ENCODE measurements around the gene PARS2. TPM values are rescaled to one million over a fixed set of nuclear protein-coding genes. Genes with fewer than 3 reads are reported as not detected.

Gene PARS2
- total RNA-seq, 6 experiments from 2014 or later, result 3.2 to 5.4 (median 4.0) TPM

- TF ChIP-seq POLR2A (IDR thresholded peaks at IDR 0.05) (peak; percentile 60), CTCF (IDR thresholded peaks at IDR 0.05) (peak in 1 of 4 donors; percentile 11)
- H3K4me3 ChIP-seq, result peak within 1 kb of the TSS; percentile 91 to 99 (median 97)
- H3K9me3 ChIP-seq, result no peaks in the 10 kb centered on the region
- DNase-seq (peak; percentile 85 to 87 (median 85)), ATAC-seq (peak; percentile 99 to 100 (median 100))
- H3K27me3 ChIP-seq, result no peaks in the 10 kb centered on the region
- H3K36me3 ChIP-seq, result peaks cover 0 to 10% (median 5%) of the 10 kb centered on the region in 4 donors
- under 1% methylated on average over 10 of the region's 51 CpGs for WGBS (ENCODE audit: insufficient coverage, low coverage, low lambda C conversion rate, missing lambda C conversion rate)
- intact Hi-C loops (cut with DNase I), result no loop called here
- H3K4me1 ChIP-seq, result peaks cover 0 to 16% (median 6%) of the 10 kb centered on the region in 4 donors
- H3K27ac ChIP-seq, result peak within 1 kb of the TSS in 2 of 3 donors; percentile 48
Measured at GRCh38 chr1:54715493-54716298, 48.6 kb downstream of the PARS2 start, which contains the start of gene TTC4. TTC4 (plus strand) TSS chr1:54715861; CDS start chr1:54715909, 48 bp downstream.

- intact Hi-C loops (cut with DNase I), result no loop called here
- Histone ChIP-seq H3K27me3 (no peaks in the 10 kb centered on the region), H3K4me1 (peaks cover 0 to 16% (median 6%) of the 10 kb centered on the region in 4 donors), H3K4me3 (peak overlapping the region; percentile 91 to 99 (median 97)), H3K9me3 (no peaks in the 10 kb centered on the region), H3K36me3 (peaks cover 0 to 10% (median 5%) of the 10 kb centered on the region in 4 donors), H3K27ac (peak overlapping the region in 2 of 3 donors; percentile 22 to 48)
- ATAC-seq (no peak), DNase-seq (no peak)
- no peak for TF ChIP-seq CTCF (IDR thresholded peaks at IDR 0.05)
- no peak for TF ChIP-seq POLR2A (IDR thresholded peaks at IDR 0.05)
- WGBS (ENCODE audit: insufficient coverage, low coverage, low lambda C conversion rate, missing lambda C conversion rate), result 90% methylated on average over 4 of the region's 7 CpGs
Measured at GRCh38 chr1:54714881-54715492, 49.3 kb downstream of the PARS2 start.

GRCh38 chr1:54711536-54711935 is 52.8 kb downstream of the PARS2 start:
- intact Hi-C loops (cut with DNase I), result no loop called here
- ATAC-seq (no peak), DNase-seq (no peak)
- TF ChIP-seq CTCF (IDR thresholded peaks at IDR 0.05), result no peak
- TF ChIP-seq POLR2A (IDR thresholded peaks at IDR 0.05), result no peak
- Histone ChIP-seq H3K36me3 (no peaks in the 10 kb centered on the region), H3K27me3 (no peaks in the 10 kb centered on the region), H3K4me3 (no peak overlapping the region), H3K9me3 (no peaks in the 10 kb centered on the region), H3K4me1 (peaks cover 0 to 5% (median 1%) of the 10 kb centered on the region in 4 donors), H3K27ac (no peak overlapping the region)
- WGBS (ENCODE audit: insufficient coverage, low coverage, low lambda C conversion rate, missing lambda C conversion rate), result 93% methylated on average over 2 of the region's 10 CpGs

- intact Hi-C loops (cut with DNase I), result no loop called here
- no peak for DNase-seq
- no peak overlapping the region for H3K27ac ChIP-seq
- WGBS (ENCODE audit: insufficient coverage, low coverage, low lambda C conversion rate, missing lambda C conversion rate), result 71% methylated on average over 4 of the region's 6 CpGs
- H3K36me3 ChIP-seq, result no peaks in the 10 kb centered on the region
- peaks cover 0 to 3% (median 0%) of the 10 kb centered on the region in 4 donors for H3K4me1 ChIP-seq
- TF ChIP-seq CTCF (IDR thresholded peaks at IDR 0.05), result no peak
- TF ChIP-seq POLR2A (IDR thresholded peaks at IDR 0.05), result no peak
- H3K9me3 ChIP-seq, result no peaks in the 10 kb centered on the region
- no peak for ATAC-seq
- H3K27me3 ChIP-seq, result no peaks in the 10 kb centered on the region
- no peak overlapping the region for H3K4me3 ChIP-seq
Measured at GRCh38 chr1:54710841-54711240, 53.5 kb downstream of the PARS2 start.

Measured in right lobe of liver (tissue), 6 donors.